ENCODE measurements around the gene DLAT.

- no peak for TF ChIP-seq CTCF (IDR thresholded peaks at IDR 0.05; ENCODE audit: insufficient read depth, low read length)
- no peak for TF ChIP-seq POLR2AphosphoS5 (IDR thresholded peaks at IDR 0.05; ENCODE audit: low read depth)
- TF ChIP-seq GABPA (IDR thresholded peaks at IDR 0.05; ENCODE audit: low read depth): no peak
Measured at GRCh38 chr11:111996129-111996528, 29.1 kb upstream of the DLAT start.

Measured in HL-60 (cell line).